HCEC 1CT (cell line): Measurements from ENCODE around the gene ADTRP.

Experiments used
- DNase-seq: peaks from one replicate; pipeline ENCODE4 v3.0.0-alpha.2; 2017

The ADTRP gene

GRCh38 chr6:11722805-11723631, 55.6 kb downstream of the ADTRP start:
- no peak for DNase-seq

GRCh38 chr6:11722220-11722619, 56.4 kb downstream of the ADTRP start:
- DNase-seq: no peak

- no peak for DNase-seq
These were observed 60.1 kb downstream of the ADTRP start for GRCh38 chr6:11718463-11718862.

GRCh38 chr6:11718031-11718430, 60.6 kb downstream of the ADTRP start:
- no peak for DNase-seq

- no peak for DNase-seq
These were observed 63.8 kb downstream of the ADTRP start for GRCh38 chr6:11714798-11715285.

GRCh38 chr6:11714116-11714797, 64.3 kb downstream of the ADTRP start:
- no peak for DNase-seq

- no peak for DNase-seq
These were observed 65.8 kb downstream of the ADTRP start for GRCh38 chr6:11712760-11713159.

GRCh38 chr6:11711984-11712711, 66.5 kb downstream of the ADTRP start:
- DNase-seq: no peak

GRCh38 chr6:11711003-11711983, 67.3 kb downstream of the ADTRP start:
- no peak for DNase-seq

GRCh38 chr6:11710311-11710761, 68.3 kb downstream of the ADTRP start:
- DNase-seq: no peak

- no peak for DNase-seq
These were observed 72.4 kb downstream of the ADTRP start for GRCh38 chr6:11706171-11706570.

GRCh38 chr6:11705483-11705882, 73.1 kb downstream of the ADTRP start:
- no peak for DNase-seq

GRCh38 chr6:11705069-11705468, 73.5 kb downstream of the ADTRP start:
- DNase-seq: no peak

- no peak for DNase-seq
These were observed 74.9 kb downstream of the ADTRP start for GRCh38 chr6:11703725-11704124.

- peak; percentile 78 for DNase-seq
These were observed 76.0 kb downstream of the ADTRP start for GRCh38 chr6:11702500-11703130.

- no peak for DNase-seq
These were observed 76.5 kb downstream of the ADTRP start for GRCh38 chr6:11702089-11702488.

- DNase-seq: no peak
These were observed 77.0 kb downstream of the ADTRP start for GRCh38 chr6:11701573-11701972.

- peak; percentile 70 for DNase-seq
These were observed 78.4 kb downstream of the ADTRP start for GRCh38 chr6:11700118-11700718.

GRCh38 chr6:11699576-11699975, 79.0 kb downstream of the ADTRP start:
- DNase-seq: no peak

- no peak for DNase-seq
These were observed 85.9 kb downstream of the ADTRP start for GRCh38 chr6:11692451-11693376.
